ENCODE data around the gene CTNNA2.

Gene CTNNA2

DNA sequence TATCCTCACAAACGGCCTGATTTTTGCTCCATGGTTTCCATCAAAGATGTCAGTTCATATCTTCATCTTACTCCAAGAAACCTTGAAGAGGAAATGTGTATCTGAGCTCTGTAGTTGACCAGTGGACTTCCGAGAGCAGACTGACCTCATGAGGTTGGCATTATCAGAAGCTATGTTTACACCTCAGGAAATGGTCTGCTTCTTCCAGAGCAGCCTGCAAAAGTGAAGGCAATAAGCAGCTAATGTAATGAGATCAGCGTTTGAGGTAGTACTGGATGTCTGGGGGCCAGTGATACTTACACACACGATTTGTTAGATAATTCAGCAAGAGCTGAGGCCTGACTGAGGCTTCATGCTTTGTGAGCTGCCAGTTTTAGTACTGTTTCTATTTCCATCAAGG, 602.0 kb downstream of the CTNNA2 start:
- Histone ChIP-seq H3K79me2 (no peaks in the 10 kb centered on the region), H3K9me3 (ENCODE audit: control insufficient read depth, low read length) (no peaks in the 10 kb centered on the region), H3K4me1 (no peaks in the 10 kb centered on the region), H3K27ac (no peak overlapping the region), H2AFZ (no peak overlapping the region), H3K9ac (no peak overlapping the region), H3K4me2 (ENCODE audit: low read length) (no peak overlapping the region), H3K4me3 (ENCODE audit: low read depth, low read length) (no peak overlapping the region), H3K36me3 (ENCODE audit: control insufficient read depth, insufficient read depth, low read length) (no peaks in the 10 kb centered on the region), H3K27me3 (ENCODE audit: control insufficient read depth, insufficient read depth, low read length) (no peaks in the 10 kb centered on the region)
- TF ChIP-seq, protein P1, sequence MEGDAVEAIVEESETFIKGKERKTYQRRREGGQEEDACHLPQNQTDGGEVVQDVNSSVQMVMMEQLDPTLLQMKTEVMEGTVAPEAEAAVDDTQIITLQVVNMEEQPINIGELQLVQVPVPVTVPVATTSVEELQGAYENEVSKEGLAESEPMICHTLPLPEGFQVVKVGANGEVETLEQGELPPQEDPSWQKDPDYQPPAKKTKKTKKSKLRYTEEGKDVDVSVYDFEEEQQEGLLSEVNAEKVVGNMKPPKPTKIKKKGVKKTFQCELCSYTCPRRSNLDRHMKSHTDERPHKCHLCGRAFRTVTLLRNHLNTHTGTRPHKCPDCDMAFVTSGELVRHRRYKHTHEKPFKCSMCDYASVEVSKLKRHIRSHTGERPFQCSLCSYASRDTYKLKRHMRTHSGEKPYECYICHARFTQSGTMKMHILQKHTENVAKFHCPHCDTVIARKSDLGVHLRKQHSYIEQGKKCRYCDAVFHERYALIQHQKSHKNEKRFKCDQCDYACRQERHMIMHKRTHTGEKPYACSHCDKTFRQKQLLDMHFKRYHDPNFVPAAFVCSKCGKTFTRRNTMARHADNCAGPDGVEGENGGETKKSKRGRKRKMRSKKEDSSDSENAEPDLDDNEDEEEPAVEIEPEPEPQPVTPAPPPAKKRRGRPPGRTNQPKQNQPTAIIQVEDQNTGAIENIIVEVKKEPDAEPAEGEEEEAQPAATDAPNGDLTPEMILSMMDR (IDR thresholded peaks at IDR 0.05) = no peak

DNA sequence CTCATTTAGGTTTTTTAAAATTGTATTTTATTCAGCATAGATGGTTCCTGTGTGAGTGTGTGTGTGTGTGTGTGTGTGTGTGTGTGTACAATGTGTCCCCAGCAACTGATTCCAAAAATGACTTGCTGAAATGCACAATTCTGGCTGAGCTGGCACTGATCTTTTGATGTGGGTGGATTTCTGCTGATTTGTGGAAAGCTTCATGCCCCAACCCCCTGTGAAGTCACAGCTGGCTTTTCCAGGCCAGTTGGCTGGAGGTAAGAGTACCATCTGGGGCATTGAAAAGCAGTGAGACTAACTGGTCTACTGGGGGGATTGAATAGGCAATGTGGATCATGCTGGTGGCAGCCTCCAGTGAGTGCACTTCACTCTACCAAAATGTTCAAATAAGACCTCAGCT, 604.5 kb downstream of the CTNNA2 start:
- Histone ChIP-seq H2AFZ (no peak overlapping the region), H3K36me3 (ENCODE audit: control insufficient read depth, insufficient read depth, low read length) (no peaks in the 10 kb centered on the region), H3K4me1 (no peaks in the 10 kb centered on the region), H3K27me3 (ENCODE audit: control insufficient read depth, insufficient read depth, low read length) (no peaks in the 10 kb centered on the region), H3K27ac (no peak overlapping the region), H3K4me2 (ENCODE audit: low read length) (no peak overlapping the region), H3K4me3 (ENCODE audit: low read depth, low read length) (no peak overlapping the region), H3K79me2 (no peaks in the 10 kb centered on the region), H3K9ac (no peak overlapping the region), H3K9me3 (ENCODE audit: control insufficient read depth, low read length) (no peaks in the 10 kb centered on the region)
- TF ChIP-seq, protein P1 (IDR thresholded peaks at IDR 0.05) = no peak

DNA sequence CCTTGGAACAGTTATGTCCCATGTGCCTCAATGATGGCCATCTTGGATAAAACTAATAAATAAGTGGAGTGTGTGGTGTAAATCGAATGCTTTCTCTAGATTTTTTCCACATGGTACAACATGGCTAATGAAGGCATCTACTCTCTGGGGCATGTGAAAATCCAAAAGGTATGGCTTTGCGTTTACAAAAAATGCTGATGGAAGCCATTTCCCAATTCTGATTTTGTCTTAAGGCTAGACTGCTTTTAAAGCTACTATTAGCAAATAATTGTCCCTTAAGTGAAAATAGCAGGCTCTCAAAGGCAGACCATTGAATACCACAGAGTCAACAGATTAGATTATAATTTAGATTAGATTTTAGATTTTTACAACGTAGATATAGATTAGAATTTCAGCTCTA, 608.0 kb downstream of the CTNNA2 start:
- Histone ChIP-seq H3K4me1 (no peaks in the 10 kb centered on the region), H3K36me3 (ENCODE audit: control insufficient read depth, insufficient read depth, low read length) (no peaks in the 10 kb centered on the region), H3K9ac (no peak overlapping the region), H3K27me3 (ENCODE audit: control insufficient read depth, insufficient read depth, low read length) (no peaks in the 10 kb centered on the region), H3K79me2 (no peaks in the 10 kb centered on the region), H3K4me3 (ENCODE audit: low read depth, low read length) (no peak overlapping the region), H2AFZ (no peak overlapping the region), H3K27ac (no peak overlapping the region), H3K9me3 (ENCODE audit: control insufficient read depth, low read length) (no peaks in the 10 kb centered on the region), H3K4me2 (ENCODE audit: low read length) (no peak overlapping the region)
- TF ChIP-seq, protein P1 (IDR thresholded peaks at IDR 0.05) = no peak

DNA sequence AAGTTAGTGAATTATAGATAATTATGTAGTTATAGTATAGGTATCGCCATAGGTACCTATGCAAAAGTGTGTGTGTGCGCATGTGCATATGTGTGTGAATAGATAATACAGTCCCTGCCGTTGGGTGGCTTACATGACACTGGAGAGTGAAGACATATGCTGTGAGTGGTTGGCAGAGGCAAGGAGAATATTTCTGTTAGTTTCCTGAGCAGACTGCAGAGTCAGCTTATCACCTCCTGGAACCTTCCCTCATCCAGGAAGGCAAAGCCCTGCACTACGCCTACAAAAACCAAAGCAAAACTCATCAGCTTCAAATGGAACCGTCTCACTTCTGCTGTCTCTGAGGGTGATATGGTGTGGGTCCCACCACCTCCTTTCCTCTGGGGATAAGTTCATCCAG, 609.8 kb downstream of the CTNNA2 start:
- Histone ChIP-seq H3K4me2 (ENCODE audit: low read length) (no peak overlapping the region), H3K36me3 (ENCODE audit: control insufficient read depth, insufficient read depth, low read length) (no peaks in the 10 kb centered on the region), H3K4me1 (no peaks in the 10 kb centered on the region), H3K9me3 (ENCODE audit: control insufficient read depth, low read length) (no peaks in the 10 kb centered on the region), H2AFZ (no peak overlapping the region), H3K79me2 (no peaks in the 10 kb centered on the region), H3K9ac (no peak overlapping the region), H3K4me3 (ENCODE audit: low read depth, low read length) (no peak overlapping the region), H3K27ac (no peak overlapping the region), H3K27me3 (ENCODE audit: control insufficient read depth, insufficient read depth, low read length) (no peaks in the 10 kb centered on the region)
- TF ChIP-seq, protein P1 (IDR thresholded peaks at IDR 0.05) = no peak

DNA sequence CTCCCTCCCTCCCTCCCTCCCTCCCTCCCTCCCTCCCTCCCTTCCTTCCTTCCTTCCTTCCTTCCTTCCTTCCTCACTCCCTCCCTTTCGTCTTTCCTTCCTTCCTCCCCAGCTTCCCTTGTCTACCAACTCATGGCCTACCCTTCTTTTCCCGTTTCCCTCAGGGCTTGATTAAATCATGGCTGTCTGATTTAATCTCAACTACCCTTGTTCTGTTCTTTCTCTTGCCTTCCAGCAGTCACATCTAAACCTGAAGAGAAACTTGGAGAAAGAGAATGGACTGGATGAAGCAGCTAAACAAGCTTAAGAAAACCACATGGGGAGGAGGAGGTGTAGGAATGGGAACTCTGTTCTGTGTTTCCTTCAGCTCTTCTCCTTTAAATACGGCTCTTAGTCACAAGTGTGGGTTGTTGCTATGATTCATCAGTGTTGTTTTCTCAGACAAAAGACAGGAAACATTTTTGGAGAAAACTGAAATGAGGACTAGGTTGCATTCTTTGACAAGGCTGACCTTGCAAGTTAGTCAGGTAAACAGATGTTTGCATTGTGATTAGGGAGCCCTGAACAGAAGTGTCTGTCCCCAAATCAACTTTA, 613.8 kb downstream of the CTNNA2 start:
- no peaks in the 10 kb centered on the region for H3K9me3 ChIP-seq (ENCODE audit: control insufficient read depth, low read length)
- H3K9ac ChIP-seq = no peak overlapping the region
- no peak overlapping the region for H2AFZ ChIP-seq
- no peak overlapping the region for H3K27ac ChIP-seq
- TF ChIP-seq, protein P1 (IDR thresholded peaks at IDR 0.05) = no peak
- H3K4me3 ChIP-seq (ENCODE audit: low read depth, low read length) = no peak overlapping the region
- H3K27me3 ChIP-seq (ENCODE audit: control insufficient read depth, insufficient read depth, low read length) = no peaks in the 10 kb centered on the region
- H3K4me1 ChIP-seq = no peaks in the 10 kb centered on the region
- no peaks in the 10 kb centered on the region for H3K79me2 ChIP-seq
- no peak overlapping the region for H3K4me2 ChIP-seq (ENCODE audit: low read length)
- no peaks in the 10 kb centered on the region for H3K36me3 ChIP-seq (ENCODE audit: control insufficient read depth, insufficient read depth, low read length)

Data from parathyroid adenoma (tissue), 2 donors.